Neutrophil (primary cell): ENCODE data around the gene CCDC124.

Experiments used
- H3K27ac ChIP-seq: fragments of 200-600 bp; sonication (generic); 2 replicates; pipeline ENCODE4 v1.5.1; 2016; ENCODE audit warnings: mild to moderate bottlenecking, moderate library complexity
- H3K27me3 ChIP-seq: fragments of 200-600 bp; sonication (generic); 2 replicates; pipeline ENCODE4 v1.6.0; 2016; ENCODE audit warnings: mild to moderate bottlenecking
- H3K36me3 ChIP-seq: fragments of 200-600 bp; sonication (generic); 2 replicates; pipeline ENCODE4 v1.5.1; 2017
- H3K4me1 ChIP-seq, 2 experiments: fragments of 200-600 bp in 1 of 2; sonication (generic) in 1 of 2; 1 replicate in 1 of 2; 2 replicates in 1 of 2; pipeline versions ENCODE4 v1.5.1 to v1.6.1; 2013 to 2016; ENCODE audit warnings: low read depth in 1 of 2, low read length in 1 of 2, mild to moderate bottlenecking in 1 of 2, moderate library complexity in 1 of 2; ENCODE audit not compliant: control insufficient read depth in 1 of 2, insufficient read depth in 1 of 2
- H3K4me3 ChIP-seq, 2 experiments: fragments of 200-600 bp in 1 of 2; sonication (generic) in 1 of 2; 1 replicate in 1 of 2; 2 replicates in 1 of 2; pipeline ENCODE4 v1.5.1; 2013 to 2016; ENCODE audit warnings: low read depth in 1 of 2, low read length in 1 of 2, mild to moderate bottlenecking in 1 of 2, moderate library complexity in 1 of 2
- H3K9me3 ChIP-seq: fragments of 200-600 bp; sonication (generic); 2 replicates; pipeline ENCODE4 v1.5.1; 2016
- CTCF ChIP-seq: fragments of 200-600 bp; sonication (generic); IDR thresholded peaks from 2 replicates; pipeline ENCODE4 v1.5.1; 2016; ENCODE audit warnings: antibody characterized with exemption

The CCDC124 gene

GRCh38 chr19:17969096-17969792 is 36.4 kb downstream of the CCDC124 start:
- Histone ChIP-seq H3K27ac (no peak overlapping the region), H3K27me3 (peaks cover 57% of the 10 kb centered on the region), H3K9me3 (no peaks in the 10 kb centered on the region), H3K36me3 (no peaks in the 10 kb centered on the region), H3K4me1 (no peaks in the 10 kb centered on the region), H3K4me3 (no peak overlapping the region)
- no peak for TF ChIP-seq CTCF

DNA sequence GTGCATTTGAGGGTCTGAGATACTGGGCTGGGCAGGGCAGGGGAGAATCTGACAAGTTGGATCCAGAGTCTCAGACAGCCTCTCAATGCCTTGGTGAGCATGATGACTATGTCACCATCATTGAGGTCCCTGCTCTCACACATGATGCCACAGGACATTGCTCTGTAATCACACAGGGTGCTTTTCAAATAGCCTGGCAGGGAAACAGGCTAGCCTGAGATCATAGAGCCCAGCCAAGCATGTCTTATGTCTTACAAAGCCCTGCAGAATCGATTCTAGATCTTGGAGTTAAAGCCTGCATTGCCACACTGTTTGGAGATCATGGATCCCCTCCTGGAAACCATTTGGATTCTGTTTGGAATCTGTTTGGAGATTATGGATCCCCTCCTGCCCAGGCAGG is 39.4 kb downstream of the CCDC124 start:
- TF ChIP-seq CTCF = no peak
- Histone ChIP-seq H3K36me3 (no peaks in the 10 kb centered on the region), H3K4me3 (no peak overlapping the region), H3K9me3 (no peaks in the 10 kb centered on the region), H3K27me3 (peaks cover 33% of the 10 kb centered on the region), H3K4me1 (no peaks in the 10 kb centered on the region), H3K27ac (no peak overlapping the region)

- no peak for TF ChIP-seq CTCF
- H3K4me3 ChIP-seq = no peak overlapping the region
- no peak overlapping the region for H3K27ac ChIP-seq
- H3K36me3 ChIP-seq = no peaks in the 10 kb centered on the region
- H3K27me3 ChIP-seq = peaks cover 29% of the 10 kb centered on the region
- no peaks in the 10 kb centered on the region for H3K9me3 ChIP-seq
- H3K4me1 ChIP-seq = no peaks in the 10 kb centered on the region
These were observed 40.9 kb downstream of the CCDC124 start for GRCh38 chr19:17973759-17974158.

DNA sequence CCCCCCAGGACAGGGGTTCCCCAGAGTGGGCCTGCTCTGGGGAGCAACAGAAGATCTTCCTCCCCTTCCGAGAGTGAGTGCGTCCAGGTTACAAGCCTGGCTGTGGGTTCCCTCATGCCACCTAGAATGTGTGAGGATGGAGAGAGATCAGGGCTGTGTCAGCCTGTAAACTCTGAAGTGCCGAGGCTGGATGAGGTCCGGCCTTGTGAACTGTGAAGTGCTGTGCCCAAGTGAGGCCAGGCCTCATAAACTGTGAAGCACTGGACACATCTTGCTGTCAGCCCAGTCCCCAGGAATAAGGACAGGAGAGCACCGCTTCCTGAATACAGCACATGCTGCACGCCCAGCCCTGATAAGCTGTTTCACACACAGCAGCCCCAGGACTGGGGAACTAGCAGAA is 41.7 kb downstream of the CCDC124 start:
- Histone ChIP-seq H3K36me3 (no peaks in the 10 kb centered on the region), H3K9me3 (no peaks in the 10 kb centered on the region), H3K27ac (no peak overlapping the region), H3K27me3 (peaks cover 23% of the 10 kb centered on the region), H3K4me1 (no peaks in the 10 kb centered on the region), H3K4me3 (no peak overlapping the region)
- no peak for TF ChIP-seq CTCF

- H3K4me1 ChIP-seq = no peaks in the 10 kb centered on the region
- no peak overlapping the region for H3K4me3 ChIP-seq
- peaks cover 24% of the 10 kb centered on the region for H3K27me3 ChIP-seq
- H3K9me3 ChIP-seq = no peaks in the 10 kb centered on the region
- no peaks in the 10 kb centered on the region for H3K36me3 ChIP-seq
- TF ChIP-seq CTCF = no peak
- no peak overlapping the region for H3K27ac ChIP-seq
These were observed 42.2 kb downstream of the CCDC124 start for GRCh38 chr19:17975032-17975431.
